ENCODE results near the gene ZHX3.

DNA sequence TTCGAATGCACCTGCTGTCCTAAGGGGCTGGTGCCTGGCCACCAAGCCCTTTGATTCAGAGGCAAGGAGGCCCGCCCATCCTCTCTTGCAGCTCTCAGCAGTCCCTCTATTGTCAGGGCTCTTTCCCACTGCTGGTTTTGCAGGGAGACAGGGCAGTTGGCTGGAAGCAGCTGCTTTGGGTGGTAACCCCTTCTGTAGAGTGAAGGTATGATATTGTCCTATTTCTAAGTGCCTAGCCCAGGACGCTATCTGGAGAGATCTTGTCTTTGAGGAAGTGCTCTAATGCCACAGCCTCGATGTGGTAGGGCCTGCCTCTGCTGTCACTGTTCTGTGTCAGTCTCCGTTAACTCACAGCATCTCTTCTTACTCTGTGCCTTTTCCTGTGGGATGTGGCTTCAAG is 174.6 kb downstream of the ZHX3 start:
- TF ChIP-seq, protein P1, sequence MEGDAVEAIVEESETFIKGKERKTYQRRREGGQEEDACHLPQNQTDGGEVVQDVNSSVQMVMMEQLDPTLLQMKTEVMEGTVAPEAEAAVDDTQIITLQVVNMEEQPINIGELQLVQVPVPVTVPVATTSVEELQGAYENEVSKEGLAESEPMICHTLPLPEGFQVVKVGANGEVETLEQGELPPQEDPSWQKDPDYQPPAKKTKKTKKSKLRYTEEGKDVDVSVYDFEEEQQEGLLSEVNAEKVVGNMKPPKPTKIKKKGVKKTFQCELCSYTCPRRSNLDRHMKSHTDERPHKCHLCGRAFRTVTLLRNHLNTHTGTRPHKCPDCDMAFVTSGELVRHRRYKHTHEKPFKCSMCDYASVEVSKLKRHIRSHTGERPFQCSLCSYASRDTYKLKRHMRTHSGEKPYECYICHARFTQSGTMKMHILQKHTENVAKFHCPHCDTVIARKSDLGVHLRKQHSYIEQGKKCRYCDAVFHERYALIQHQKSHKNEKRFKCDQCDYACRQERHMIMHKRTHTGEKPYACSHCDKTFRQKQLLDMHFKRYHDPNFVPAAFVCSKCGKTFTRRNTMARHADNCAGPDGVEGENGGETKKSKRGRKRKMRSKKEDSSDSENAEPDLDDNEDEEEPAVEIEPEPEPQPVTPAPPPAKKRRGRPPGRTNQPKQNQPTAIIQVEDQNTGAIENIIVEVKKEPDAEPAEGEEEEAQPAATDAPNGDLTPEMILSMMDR (IDR thresholded peaks at IDR 0.05; ENCODE audit: insufficient read depth, low read length) = no peak
- TF ChIP-seq GABPA (IDR thresholded peaks at IDR 0.05; ENCODE audit: low read depth) = no peak
- TF ChIP-seq POLR2AphosphoS5 (IDR thresholded peaks at IDR 0.05; ENCODE audit: low read depth) = no peak
- TF ChIP-seq SPI1 (IDR thresholded peaks at IDR 0.05; ENCODE audit: borderline replicate concordance, low read depth) = peak; percentile 87
